ENCODE results near the gene SH3RF3. TPM values are rescaled to one million over a fixed set of nuclear protein-coding genes. Genes with fewer than 3 reads are reported as not detected.

The SH3RF3 gene
- total and polyA plus RNA-seq, 10 of the 15 experiments (the other 5 are each of a cell fraction or from before 2014, with no cell fraction given): 0.08 to 8.8 (median 2.3) TPM

DNA sequence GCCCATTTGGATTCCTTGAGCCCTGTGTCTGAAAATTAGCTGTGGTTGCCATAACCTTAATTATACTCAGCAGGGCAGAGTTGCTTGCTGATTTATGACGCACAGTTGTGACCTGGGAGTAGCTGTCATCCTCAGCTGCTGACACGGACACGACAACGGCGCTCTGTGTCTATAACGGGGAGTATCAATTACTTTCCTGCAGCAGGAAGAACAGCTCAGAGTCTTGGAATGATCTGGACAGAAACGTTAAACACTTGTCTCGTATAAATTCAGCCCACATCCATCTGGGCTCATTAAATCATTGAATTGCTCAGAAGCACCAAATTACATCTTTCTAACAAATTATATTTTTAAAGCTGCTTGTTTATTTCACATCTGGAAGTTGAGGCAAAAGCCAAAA, 368.5 kb downstream of the SH3RF3 start:
- 47% methylated on average over 8 of the region's 8 CpGs for WGBS (ENCODE audit: insufficient coverage, insufficient replicate concordance, low lambda C conversion rate, missing lambda C conversion rate)
- SMC1A ChIA-PET (ENCODE audit: uncharacterized antibody, unreplicated experiment): interaction anchor here (1.1 to 1.2 kb wide), 3 partner anchors 10 to 365 kb away, joined by 3 to 5 read pairs (median 4); no protein-coding TSS in a partner anchor
- H3K9me3 ChIP-seq (replicated peaks; ENCODE audit: control insufficient read depth, insufficient read depth, low read length): no peaks in the 10 kb centered on the region
- H2AFZ ChIP-seq (ENCODE audit: control insufficient read depth, low read depth, low read length): no peak overlapping the region
- FAIRE-seq (no peak), DNase-seq (ENCODE audit: low read depth, low spot score) (no peak), ATAC-seq (no peak)
- RAD21 ChIA-PET (ENCODE audit: unreplicated experiment): interaction anchor here (1.4 kb wide), 1 partner anchor 281 kb away, joined by 3 read pairs; no protein-coding TSS in a partner anchor
- intact Hi-C loops (cut with micrococcal nuclease; ENCODE audit: unreplicated experiment) (no loop called here), in situ Hi-C loops (cut with MboI) (no loop called here)
- TF ChIP-seq ZNF274 (IDR thresholded peaks at IDR 0.05; ENCODE audit: insufficient read depth, insufficient read length): no peak
- TF ChIP-seq PML (IDR thresholded peaks at IDR 0.05; ENCODE audit: low read length): no peak
- no peak for TF ChIP-seq CREB1 (IDR thresholded peaks at IDR 0.05; ENCODE audit: low read depth)
- TF ChIP-seq SREBF1 (IDR thresholded peaks at IDR 0.05; ENCODE audit: low read length): no peak
- no peak for TF ChIP-seq PBX3 (IDR thresholded peaks at IDR 0.05; ENCODE audit: insufficient replicate concordance, low read depth, low read length)
- TF ChIP-seq POLR2AphosphoS5 (IDR thresholded peaks at IDR 0.05; ENCODE audit: low read length): no peak
- TF ChIP-seq MTA2 (IDR thresholded peaks at IDR 0.05; ENCODE audit: low read depth): no peak
- no peak for TF ChIP-seq CREM (IDR thresholded peaks at IDR 0.05; ENCODE audit: low read depth)
- TF ChIP-seq STAT1 (conservative IDR thresholded peaks at IDR 0.05): no peak
- TF ChIP-seq, protein P1, sequence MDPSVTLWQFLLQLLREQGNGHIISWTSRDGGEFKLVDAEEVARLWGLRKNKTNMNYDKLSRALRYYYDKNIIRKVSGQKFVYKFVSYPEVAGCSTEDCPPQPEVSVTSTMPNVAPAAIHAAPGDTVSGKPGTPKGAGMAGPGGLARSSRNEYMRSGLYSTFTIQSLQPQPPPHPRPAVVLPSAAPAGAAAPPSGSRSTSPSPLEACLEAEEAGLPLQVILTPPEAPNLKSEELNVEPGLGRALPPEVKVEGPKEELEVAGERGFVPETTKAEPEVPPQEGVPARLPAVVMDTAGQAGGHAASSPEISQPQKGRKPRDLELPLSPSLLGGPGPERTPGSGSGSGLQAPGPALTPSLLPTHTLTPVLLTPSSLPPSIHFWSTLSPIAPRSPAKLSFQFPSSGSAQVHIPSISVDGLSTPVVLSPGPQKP (IDR thresholded peaks at IDR 0.05; ENCODE audit: low read depth, low read length): no peak
- no peak for TF ChIP-seq RFX5 (IDR thresholded peaks at IDR 0.05; ENCODE audit: low read depth, low read length)
- TF ChIP-seq IKZF2 (IDR thresholded peaks at IDR 0.05): no peak
- TF ChIP-seq, protein P2, sequence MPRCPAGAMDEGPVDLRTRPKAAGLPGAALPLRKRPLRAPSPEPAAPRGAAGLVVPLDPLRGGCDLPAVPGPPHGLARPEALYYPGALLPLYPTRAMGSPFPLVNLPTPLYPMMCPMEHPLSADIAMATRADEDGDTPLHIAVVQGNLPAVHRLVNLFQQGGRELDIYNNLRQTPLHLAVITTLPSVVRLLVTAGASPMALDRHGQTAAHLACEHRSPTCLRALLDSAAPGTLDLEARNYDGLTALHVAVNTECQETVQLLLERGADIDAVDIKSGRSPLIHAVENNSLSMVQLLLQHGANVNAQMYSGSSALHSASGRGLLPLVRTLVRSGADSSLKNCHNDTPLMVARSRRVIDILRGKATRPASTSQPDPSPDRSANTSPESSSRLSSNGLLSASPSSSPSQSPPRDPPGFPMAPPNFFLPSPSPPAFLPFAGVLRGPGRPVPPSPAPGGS (IDR thresholded peaks at IDR 0.05; ENCODE audit: borderline replicate concordance, insufficient read depth, low read depth, low read length, poor library complexity, severe bottlenecking): no peak
- TF ChIP-seq, protein P3, sequence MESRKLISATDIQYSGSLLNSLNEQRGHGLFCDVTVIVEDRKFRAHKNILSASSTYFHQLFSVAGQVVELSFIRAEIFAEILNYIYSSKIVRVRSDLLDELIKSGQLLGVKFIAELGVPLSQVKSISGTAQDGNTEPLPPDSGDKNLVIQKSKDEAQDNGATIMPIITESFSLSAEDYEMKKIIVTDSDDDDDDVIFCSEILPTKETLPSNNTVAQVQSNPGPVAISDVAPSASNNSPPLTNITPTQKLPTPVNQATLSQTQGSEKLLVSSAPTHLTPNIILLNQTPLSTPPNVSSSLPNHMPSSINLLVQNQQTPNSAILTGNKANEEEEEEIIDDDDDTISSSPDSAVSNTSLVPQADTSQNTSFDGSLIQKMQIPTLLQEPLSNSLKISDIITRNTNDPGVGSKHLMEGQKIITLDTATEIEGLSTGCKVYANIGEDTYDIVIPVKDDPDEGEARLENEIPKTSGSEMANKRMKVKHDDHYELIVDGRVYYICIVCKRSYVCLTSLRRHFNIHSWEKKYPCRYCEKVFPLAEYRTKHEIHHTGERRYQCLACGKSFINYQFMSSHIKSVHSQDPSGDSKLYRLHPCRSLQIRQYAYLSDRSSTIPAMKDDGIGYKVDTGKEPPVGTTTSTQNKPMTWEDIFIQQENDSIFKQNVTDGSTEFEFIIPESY (IDR thresholded peaks at IDR 0.05): no peak
- TF ChIP-seq ZNF24 (IDR thresholded peaks at IDR 0.05): no peak
- TF ChIP-seq MYB (IDR thresholded peaks at IDR 0.05; ENCODE audit: borderline replicate concordance, low read depth, low read length): no peak
- H3K4me2 ChIP-seq (ENCODE audit: control insufficient read depth, insufficient read depth): no peak overlapping the region
- CTCF ChIA-PET: interaction anchor here (1.0 to 1.2 kb wide), 3 partner anchors 10 to 13 kb away, joined by 3 to 4 read pairs (median 3); no protein-coding TSS in a partner anchor
- H3K79me2 ChIP-seq (ENCODE audit: control insufficient read depth, insufficient read depth, low read length): no peaks in the 10 kb centered on the region
- peaks cover 6% of the 10 kb centered on the region for H3K4me1 ChIP-seq (ENCODE audit: control insufficient read depth, insufficient read depth, low read length)
- POLR2A ChIA-PET: no interaction called here
- no TSS peak for BruUV-seq (replicated peaks)
- no peaks in the 10 kb centered on the region for H3K27me3 ChIP-seq (replicated peaks in 1 of 2; ENCODE audit: control insufficient read depth in 2 of 2, insufficient read depth in 2 of 2, low read length in 1 of 2)
- H3K36me3 ChIP-seq (ENCODE audit: control insufficient read depth in 2 of 2, insufficient read depth in 2 of 2, low read length in 1 of 2): no peaks in the 10 kb centered on the region
- no peaks in the 10 kb centered on the region for H4K20me1 ChIP-seq (ENCODE audit: control insufficient read depth, insufficient read depth)
- no peak overlapping the region for H3K4me3 ChIP-seq
- H3K9ac ChIP-seq (ENCODE audit: control insufficient read depth, insufficient read depth, low read length): no peak overlapping the region
- H3K27ac ChIP-seq (ENCODE audit: control insufficient read depth, insufficient read depth): no peak overlapping the region

Measured in GM12878 (cell line).